Measurements from ENCODE around the gene MROH2B.

The MROH2B gene

GRCh38 chr5:40962207-40962955 lies 108.8 kb downstream of the MROH2B start:
- DNase-seq, result no peak

- DNase-seq, result no peak
These were observed 111.1 kb downstream of the MROH2B start for GRCh38 chr5:40960037-40960436.

GRCh38 chr5:40958811-40959210 lies 112.3 kb downstream of the MROH2B start:
- DNase-seq, result no peak

- DNase-seq, result no peak
These were observed 114.1 kb downstream of the MROH2B start for GRCh38 chr5:40957048-40957447.

- no peak for DNase-seq
These were observed 115.8 kb downstream of the MROH2B start for GRCh38 chr5:40955313-40955712.

All from activated gamma-delta T cell treated with Interleukin-2 at 50 U/mL for 16 hours (primary cell).